GM18526 (cell line): Measurements from ENCODE around the gene PGM2L1.
A peak's percentile ranks its signal among the peaks of the same experiment; 100 is the strongest.

Source experiments
- POLR2A ChIP-seq: IDR thresholded peaks from 3 replicates; pipeline ENCODE4 v1.6.1; 2011; ENCODE audit not compliant: insufficient read length; ENCODE audit errors: extremely low read depth

Gene PGM2L1

DNA sequence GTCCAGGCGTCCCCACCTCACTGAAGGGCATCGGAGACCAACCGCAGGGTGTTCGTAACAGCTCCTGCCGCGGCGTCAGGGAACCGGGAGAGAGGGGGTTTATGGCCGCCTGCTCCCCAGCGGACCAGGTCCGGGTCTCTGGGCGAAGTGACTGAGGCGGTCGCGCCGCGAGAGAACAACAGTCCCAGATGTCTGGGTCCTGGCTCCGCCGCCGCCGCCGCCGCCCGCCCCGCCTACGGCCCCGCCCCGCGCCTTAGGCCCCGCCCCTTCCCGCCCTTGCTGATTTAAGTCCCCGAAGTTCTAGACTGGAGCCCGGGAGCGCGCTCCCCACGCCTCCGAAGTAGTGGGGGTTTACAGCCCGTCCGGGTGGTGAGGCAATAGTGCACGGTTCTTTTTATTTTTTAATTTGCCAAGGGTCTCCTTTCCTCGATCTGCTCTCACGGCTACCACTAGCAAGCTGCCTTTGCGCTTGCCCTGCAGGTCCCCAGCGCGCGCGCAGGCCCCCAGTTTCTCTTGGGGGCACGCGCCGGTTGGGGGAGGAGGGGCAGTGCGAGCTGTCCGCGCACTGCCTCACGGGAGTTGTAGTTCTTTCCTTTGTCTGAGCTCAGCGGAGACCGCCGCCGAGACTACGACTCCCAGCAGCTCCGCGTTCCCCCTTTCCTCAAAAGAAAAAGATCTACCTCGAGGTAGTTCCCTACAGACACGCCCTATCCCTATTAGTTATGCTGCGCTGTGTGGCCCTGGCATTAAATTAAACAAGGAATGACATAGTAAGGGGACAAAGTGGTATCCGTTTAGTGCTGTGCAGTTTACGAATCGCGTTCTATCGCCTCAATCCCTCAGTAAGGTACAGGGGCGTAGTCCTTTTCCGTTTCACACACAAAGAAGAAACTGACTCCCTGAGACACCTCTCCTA lies at the start of gene PGM2L1:
PGM2L1 (minus strand) TSS at position 190 of the 916 bp plus-strand sequence. CDS start 272 bp downstream, outside the sequence.
- peak; percentile 45 for TF ChIP-seq POLR2A

DNA sequence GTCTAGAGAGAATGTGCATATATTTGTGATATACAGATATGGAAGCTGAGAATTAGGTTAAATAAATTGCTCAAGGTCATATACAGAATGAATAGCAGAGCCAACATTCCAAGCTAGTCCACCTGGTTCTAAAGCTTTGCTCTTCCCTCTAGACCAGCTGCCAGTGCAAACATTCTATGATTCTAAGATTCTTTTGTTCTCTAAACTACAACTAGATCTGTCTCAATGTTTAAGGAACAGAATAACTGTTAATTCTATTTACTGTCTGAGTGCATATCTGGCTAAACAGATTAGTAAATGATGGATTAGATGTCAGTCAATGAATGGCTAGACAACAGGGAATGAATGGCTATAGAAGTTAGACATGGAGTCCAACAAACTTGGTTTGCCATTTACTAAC lies 49.5 kb upstream of the PGM2L1 start:
- no peak for TF ChIP-seq POLR2A

DNA sequence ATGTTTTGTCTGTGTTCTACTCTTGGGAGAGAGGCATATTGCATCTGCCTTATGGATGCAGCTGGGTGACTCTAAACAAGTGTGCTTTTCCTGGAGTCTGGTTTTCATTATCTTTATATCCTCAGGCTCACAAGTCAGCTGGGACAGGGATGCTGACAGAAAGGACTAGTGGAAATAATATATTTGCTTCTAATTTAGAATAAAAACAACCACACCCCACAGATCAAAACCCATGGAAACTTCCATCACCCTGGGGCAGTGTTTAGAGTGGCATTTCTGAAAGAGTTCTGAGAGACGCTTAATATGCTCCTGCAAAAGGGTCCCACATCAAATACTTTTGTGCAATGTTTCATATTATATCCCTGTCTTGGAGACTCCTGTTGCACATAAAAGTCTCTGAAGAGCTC lies 48.3 kb upstream of the PGM2L1 start:
- TF ChIP-seq POLR2A = no peak

DNA sequence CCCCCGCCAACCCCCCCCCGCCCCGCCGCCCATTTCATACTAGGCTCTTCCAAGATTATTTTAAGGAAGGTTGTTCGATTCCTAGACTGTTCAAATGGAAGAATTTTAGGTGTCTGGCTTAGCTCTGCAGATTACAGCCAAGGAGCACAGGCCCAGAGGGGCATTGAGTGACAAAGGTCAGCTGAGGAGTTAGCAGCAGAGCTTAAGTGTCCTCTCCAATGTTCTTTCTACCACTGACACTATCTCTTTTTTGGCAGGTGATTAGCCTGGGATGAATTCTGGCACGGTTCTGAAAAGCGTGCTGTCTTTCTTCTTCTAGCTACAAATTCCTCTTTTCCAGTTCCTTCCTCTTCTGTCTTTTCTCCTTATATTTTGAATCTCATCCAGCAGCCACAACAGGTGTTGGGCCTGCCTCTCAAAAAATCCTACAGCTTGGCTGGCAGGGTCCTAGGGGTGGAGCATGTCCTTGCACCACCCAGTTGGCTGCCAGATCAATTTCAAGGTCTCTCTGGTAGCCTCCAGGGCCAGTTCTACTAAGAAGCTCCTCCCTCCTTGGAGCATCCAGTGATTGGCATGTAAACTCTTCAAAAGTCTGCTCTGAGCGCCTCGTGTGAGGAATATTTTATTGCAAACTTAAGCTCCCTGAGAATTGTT lies 46.1 kb upstream of the PGM2L1 start:
- TF ChIP-seq POLR2A = no peak

DNA sequence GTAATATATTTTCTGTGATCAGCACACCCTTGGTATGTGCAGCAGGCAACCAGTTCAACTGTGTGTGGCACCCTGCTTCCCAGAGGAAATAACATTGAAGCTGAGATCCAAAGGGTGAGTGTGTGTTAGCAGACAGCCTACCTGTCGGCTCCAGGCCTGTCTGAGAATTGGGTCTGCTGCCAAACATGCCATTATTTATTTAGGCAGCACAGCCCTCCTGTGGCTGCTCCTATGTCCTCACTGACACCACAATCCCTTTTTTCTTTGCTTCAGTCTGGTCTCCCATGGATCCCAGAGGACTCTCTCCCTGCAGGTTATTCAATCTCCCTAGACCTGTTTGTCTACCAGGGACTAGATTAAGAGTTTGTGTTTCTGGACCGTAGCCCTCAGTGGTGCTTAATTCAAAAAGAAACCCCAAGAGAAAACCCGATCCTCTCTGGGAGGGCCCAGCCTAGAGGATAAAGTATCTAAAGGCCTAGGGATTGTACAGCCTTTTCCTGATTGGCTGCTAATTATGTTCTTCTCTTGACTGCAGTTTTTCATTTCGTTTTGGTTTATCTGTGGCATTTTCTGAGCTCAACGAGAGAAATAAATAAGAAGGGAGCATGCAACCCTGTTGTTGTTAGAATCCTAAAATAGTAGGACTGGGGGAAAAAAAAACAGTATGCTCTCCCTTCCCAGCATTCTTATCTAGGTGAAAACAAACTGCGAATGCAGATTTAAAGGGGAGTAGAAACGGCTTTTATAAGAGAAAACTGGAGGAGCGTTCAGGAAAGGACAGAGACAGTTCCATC lies 45.0 kb upstream of the PGM2L1 start:
- no peak for TF ChIP-seq POLR2A

DNA sequence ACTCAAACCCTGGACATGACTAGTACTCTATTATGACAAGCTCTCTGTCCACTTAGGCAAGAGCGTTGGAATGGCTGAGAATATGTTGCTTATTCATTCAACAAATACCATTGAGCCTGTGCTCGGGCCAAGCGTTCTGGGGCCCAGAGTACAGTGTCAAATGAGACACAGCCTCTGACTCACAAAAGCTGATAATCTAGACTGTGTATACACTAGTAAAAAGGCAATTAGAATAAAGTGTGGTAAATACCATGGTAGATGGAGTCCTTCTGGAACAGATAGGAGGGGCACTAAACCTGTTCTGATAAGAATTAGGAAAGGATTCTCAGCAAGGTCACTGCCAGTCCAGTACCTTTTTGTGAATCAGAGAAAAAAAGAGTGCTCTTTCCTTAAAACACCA lies 44.4 kb upstream of the PGM2L1 start:
- TF ChIP-seq POLR2A = no peak

DNA sequence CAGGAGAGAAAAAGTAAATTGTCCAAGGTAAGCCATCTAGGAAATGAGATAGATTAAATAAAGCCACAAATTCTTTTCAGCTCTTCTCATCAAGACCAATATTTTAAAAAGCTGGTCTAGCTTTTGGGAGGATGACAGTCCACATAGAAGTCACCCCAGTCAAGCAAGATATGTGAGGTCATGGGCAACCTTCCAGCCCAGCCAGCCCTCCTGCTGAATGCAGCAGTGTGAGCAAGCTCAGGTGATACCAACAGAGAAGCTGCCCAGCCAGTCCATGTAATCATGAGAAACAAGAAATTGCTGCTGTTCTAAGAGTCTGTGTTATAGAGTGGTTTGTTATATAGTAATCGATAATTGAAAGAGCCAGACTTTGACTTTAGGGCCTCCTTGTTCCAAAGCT lies 40.4 kb upstream of the PGM2L1 start:
- TF ChIP-seq POLR2A = no peak

DNA sequence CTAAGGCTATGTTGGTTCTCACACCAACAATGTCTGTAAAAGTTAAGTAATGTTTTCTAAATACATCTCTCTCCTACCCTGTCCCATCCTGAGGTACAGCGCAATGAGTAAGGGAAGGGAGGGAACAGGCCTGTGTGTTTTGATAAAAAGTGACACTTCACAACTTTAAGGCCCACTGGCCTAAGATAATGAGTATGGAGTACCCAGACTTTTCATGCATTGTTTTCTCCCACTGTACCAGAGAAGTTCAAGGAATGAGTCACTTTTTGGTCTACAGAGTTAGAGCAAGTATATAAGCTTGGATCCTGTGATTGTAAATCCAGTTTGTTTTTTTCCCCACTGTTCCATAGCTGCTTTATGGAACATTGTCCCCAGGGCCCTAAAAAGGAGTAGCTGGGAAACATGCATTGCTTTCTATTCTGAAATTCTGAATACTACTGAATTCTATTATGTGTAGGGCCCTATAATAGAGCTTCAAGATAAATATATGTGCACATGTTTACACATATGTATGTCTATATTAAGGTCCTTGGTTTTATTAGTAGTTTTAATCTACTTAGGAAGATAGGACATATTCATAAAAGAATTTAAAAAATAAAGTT lies 39.3 kb upstream of the PGM2L1 start:
- no peak for TF ChIP-seq POLR2A

DNA sequence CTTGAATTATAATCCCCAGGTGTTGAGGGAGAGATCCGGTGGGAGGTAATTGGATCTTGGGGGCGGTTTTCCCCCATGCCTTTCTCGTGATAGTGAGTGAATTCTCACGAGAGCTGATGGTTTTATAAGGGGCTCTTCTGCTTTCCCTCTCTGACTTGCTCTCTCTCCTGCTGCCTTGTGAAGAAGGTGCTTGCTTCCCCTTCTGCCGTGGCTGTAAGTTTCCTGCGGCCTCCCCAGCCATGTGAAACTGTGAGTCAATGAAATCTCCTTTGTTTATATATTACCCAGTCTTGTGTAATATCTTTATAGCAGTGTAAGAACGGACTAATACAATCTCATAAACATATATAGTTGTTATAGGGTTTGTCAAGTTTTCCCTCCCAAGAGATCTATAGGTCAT lies 36.3 kb upstream of the PGM2L1 start:
- TF ChIP-seq POLR2A = no peak

DNA sequence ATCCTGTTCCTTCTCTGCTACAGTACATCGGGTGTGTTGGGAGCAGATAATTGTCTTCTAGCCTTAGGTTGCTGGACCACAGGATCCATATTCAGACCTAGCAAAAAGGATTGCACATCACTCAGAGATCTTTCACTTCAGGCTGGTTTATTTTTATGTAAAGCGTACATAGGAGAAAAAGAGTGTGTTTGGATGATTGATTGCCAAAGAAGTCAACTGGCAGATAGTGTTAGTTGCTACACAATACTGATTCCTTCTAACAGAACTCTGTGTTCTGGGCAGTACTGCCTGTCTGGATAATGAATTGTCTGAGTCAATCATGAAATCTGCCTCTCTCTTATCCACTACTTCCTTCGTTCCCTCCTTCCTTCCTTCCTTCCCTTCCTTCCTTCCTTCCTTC lies 31.0 kb upstream of the PGM2L1 start:
- TF ChIP-seq POLR2A = no peak

DNA sequence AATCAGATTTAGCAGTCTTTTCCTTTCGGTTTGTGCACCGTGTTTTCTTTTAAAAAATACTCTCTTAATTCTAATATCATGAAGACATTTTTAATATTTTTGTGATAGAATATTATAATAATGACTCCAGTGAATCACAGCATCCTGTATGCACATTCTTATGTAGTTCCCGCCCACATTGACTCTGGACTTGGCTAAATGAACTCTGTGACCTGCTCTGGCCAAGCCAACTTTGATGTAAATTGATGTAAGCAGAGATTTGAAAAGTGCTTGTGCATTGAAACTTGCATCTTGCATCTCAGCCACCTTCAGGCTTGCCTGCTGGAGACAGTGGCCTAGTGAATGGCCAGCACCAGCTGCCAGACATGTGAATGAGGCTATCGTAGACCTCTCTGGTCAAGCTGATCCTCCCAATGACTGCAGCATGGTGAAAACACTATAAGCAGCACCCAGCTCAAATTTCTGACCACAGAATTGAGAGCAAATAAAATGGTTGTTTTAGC lies 29.2 kb upstream of the PGM2L1 start:
- TF ChIP-seq POLR2A = no peak

DNA sequence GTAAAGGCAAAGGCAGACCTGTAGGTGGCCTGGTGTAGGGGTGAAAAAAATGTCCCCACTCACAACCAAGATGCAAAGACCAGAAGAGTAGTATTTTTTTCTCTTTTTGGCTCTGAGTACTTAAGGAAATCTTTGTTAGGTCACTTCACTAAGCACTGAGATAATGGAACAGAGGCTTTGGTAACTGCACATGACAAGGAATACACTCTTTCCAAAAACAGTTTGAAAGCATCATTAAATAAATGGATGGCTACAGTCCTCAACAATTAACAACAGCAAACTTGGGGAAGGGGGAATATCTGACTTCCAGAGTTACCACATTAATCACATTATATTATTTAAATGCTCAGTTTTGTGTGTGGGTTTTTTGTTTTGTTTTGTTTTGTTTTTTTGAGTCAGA lies 26.9 kb upstream of the PGM2L1 start:
- TF ChIP-seq POLR2A = no peak

DNA sequence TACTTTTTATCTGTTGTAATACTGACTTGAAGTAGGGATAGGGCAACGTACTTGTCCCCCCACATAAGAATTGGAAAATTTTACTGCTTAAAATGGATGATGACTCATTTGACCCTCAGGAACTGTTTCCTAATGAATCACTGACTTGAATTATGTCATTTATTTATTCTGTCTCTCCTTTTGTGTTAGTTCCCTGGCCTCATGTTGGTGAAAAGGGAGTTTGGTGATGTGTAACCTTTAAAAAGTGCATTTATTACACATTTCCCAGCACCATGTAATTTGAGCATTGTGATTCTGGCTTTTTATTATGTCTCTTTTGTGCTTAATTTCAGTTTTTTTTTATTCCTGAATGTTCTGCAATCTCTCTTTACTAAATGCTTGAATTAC lies 20.3 kb upstream of the PGM2L1 start:
- TF ChIP-seq POLR2A = no peak

DNA sequence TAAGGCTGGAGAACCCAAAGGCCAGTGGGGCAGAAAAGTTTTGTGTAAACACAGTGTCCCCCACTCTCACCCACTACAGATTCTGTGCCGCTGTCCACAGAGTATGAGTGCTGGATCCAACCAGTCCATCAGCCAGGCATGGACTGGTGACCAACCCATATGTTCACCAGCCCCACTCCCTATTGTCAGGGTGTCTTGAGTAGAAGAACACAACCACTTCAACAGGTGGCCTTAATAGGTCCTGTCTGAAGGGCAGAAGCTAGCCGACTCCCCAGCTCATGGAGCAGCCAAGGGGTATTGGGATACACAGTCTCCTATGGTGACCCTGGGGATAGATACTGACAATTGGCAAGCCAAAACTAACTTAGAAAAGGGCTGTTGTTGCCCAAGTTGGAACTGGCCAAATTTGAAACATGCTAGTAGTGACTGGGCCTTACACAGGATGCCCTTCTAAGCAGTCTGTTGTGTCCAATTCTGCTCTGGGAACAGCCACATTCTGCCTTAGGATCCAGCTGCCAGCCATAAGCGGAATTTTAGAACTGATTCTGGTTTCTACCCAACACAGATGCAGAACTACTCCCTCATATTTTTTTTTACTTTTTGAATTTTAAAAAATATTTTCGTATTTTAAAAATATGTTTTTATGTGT lies 19.8 kb upstream of the PGM2L1 start:
- TF ChIP-seq POLR2A = no peak
